ENCODE data around the gene TIE1.

Gene TIE1

DNA sequence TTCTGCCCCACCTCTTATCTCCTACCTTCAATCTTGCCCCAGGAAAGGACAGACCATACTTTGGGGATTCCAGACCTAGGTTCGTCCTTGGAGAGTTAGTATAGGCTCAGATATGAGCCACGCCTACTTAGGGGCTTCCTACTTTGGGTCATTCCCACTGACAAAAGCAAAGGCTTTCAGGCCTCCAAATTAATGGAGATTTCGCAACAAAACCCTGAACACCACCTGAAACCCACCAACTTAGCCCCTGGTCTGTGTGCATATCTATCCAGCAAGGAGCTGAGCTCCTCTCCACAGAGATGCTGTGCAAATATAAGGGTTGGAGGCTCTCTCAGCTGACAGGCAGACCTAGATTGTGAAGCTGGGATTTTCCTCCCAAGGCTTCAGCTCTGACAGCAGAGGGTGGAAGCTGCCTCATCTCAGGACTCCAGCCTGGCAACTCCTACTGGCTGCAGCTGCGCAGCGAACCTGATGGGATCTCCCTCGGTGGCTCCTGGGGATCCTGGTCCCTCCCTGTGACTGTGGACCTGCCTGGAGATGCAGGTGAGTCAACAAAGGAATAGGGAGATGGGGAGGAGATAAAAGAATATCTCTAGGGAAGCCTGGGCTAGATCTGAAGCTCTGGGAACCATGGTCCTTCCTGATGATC lies 38.9 kb downstream of the TIE1 start:
- H3K27ac ChIP-seq: no peak overlapping the region
- no peak overlapping the region for H3K4me3 ChIP-seq
- no peak overlapping the region for H3K9ac ChIP-seq (ENCODE audit: insufficient read length)
- no peak for DNase-seq (ENCODE audit: low read depth, low spot score)
- TF ChIP-seq FOXP2 (optimal IDR thresholded peaks at IDR 0.05; ENCODE audit: control extremely low read depth, extremely low read length, insufficient read depth): no peak
- no peak for TF ChIP-seq POLR2AphosphoS5 (IDR thresholded peaks at IDR 0.05; ENCODE audit: borderline replicate concordance, low read depth, low read length)
- no peak for TF ChIP-seq EZH2 (IDR thresholded peaks at IDR 0.05)
- H3K9me3 ChIP-seq (ENCODE audit: low read depth, low read length): no peaks in the 10 kb centered on the region
- no peaks in the 10 kb centered on the region for H3K36me3 ChIP-seq (ENCODE audit: insufficient read depth, low read length)

DNA sequence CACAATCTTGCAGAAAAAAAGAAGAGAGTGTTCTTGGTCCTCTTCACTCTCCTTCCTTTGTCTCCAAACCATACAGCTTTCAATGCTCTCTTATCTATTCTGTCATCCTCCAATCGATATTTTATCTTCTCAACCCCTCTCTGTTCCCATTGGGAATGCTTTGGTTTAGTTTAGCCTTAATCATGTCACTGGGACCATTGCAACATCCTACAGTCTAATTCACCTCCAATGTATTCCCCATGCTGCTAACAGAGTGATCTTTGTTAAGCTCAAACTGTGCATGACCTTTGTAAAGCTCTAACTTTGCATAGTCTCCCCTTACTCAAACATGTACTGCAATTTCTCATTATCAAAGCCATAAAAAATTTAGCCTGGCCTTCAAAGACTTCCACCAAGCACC lies 39.8 kb downstream of the TIE1 start:
- no peaks in the 10 kb centered on the region for H3K36me3 ChIP-seq (ENCODE audit: insufficient read depth, low read length)
- no peak for DNase-seq (ENCODE audit: low read depth, low spot score)
- no peak for TF ChIP-seq FOXP2 (optimal IDR thresholded peaks at IDR 0.05; ENCODE audit: control extremely low read depth, extremely low read length, insufficient read depth)
- TF ChIP-seq EZH2 (IDR thresholded peaks at IDR 0.05): no peak
- TF ChIP-seq POLR2AphosphoS5 (IDR thresholded peaks at IDR 0.05; ENCODE audit: borderline replicate concordance, low read depth, low read length): no peak
- H3K27ac ChIP-seq: no peak overlapping the region
- H3K9ac ChIP-seq (ENCODE audit: insufficient read length): no peak overlapping the region
- H3K4me3 ChIP-seq: no peak overlapping the region
- no peaks in the 10 kb centered on the region for H3K9me3 ChIP-seq (ENCODE audit: low read depth, low read length)

DNA sequence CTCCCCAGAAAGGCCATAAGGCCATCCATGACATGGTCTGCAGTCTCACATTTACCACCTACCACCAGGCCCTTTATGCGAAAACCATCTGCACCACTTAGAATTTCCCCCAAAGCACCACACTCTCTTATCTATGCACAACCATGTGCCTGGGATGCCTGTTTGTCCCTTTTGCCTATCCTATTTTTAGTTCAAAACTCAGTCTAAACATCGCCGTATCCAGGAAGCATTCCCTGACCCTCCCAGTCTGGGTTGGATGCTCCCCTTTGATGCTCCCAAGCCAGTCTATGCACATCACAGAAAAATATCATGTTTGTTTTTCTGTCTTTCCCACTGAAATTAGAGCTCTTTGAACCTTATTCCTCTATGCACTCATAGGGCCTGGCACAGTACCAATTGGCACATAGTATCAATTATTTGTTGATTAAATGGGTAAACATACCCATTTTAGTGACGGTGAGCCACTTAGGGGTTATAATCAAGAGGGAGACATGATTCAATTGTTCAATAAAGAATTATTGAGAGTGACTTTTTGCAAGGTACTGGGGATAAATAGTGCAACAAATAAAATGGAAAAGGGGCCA lies 43.6 kb downstream of the TIE1 start:
- H3K4me3 ChIP-seq: no peak overlapping the region
- H3K9me3 ChIP-seq (ENCODE audit: low read depth, low read length): no peaks in the 10 kb centered on the region
- TF ChIP-seq FOXP2 (optimal IDR thresholded peaks at IDR 0.05; ENCODE audit: control extremely low read depth, extremely low read length, insufficient read depth): no peak
- no peak for TF ChIP-seq EZH2 (IDR thresholded peaks at IDR 0.05)
- TF ChIP-seq POLR2AphosphoS5 (IDR thresholded peaks at IDR 0.05; ENCODE audit: borderline replicate concordance, low read depth, low read length): no peak
- H3K9ac ChIP-seq (ENCODE audit: insufficient read length): no peak overlapping the region
- H3K27ac ChIP-seq: no peak overlapping the region
- H3K36me3 ChIP-seq (ENCODE audit: insufficient read depth, low read length): no peaks in the 10 kb centered on the region
- no peak for DNase-seq (ENCODE audit: low read depth, low spot score)

DNA sequence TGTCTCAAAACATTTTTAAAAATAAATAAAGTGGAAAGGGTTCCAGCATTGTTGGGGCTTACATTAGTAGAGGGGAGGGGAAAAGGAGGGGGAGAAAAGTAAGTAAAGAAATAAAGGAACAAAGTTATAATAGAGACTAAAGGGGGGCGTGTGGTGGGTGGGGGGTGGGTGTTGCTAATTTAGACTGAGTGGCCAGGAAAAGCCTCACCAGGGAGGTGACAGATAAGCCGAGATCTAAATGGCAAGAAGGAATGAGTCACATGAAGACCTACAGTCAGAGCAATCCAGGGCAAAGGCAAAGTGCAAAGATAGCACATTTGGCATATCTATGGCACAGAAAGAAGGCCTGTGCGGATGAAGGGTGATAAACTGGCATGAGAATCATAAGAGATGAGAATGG lies 44.3 kb downstream of the TIE1 start:
- DNase-seq (ENCODE audit: low read depth, low spot score): no peak
- H3K36me3 ChIP-seq (ENCODE audit: insufficient read depth, low read length): no peaks in the 10 kb centered on the region
- no peak for TF ChIP-seq FOXP2 (optimal IDR thresholded peaks at IDR 0.05; ENCODE audit: control extremely low read depth, extremely low read length, insufficient read depth)
- TF ChIP-seq EZH2 (IDR thresholded peaks at IDR 0.05): no peak
- TF ChIP-seq POLR2AphosphoS5 (IDR thresholded peaks at IDR 0.05; ENCODE audit: borderline replicate concordance, low read depth, low read length): no peak
- H3K9me3 ChIP-seq (ENCODE audit: low read depth, low read length): no peaks in the 10 kb centered on the region
- H3K27ac ChIP-seq: no peak overlapping the region
- no peak overlapping the region for H3K4me3 ChIP-seq
- no peak overlapping the region for H3K9ac ChIP-seq (ENCODE audit: insufficient read length)

DNA sequence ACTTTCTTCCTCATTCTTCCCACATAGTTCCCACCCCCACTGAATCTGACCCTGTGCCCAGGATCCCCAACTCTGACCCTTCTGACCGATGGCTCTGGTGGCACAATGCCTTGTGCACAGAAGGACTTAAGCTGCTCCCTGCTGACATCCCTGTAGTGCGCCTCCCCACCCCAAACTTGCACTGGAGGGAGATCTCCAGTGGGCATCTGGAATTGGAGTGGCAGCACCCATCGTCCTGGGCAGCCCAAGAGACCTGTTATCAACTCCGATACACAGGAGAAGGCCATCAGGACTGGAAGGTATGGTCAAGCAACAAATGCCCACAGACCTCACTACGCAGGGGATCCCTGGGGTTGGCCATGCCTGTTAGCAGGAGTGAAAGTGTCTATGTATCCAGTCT lies 45.9 kb downstream of the TIE1 start:
- no peak for TF ChIP-seq FOXP2 (optimal IDR thresholded peaks at IDR 0.05; ENCODE audit: control extremely low read depth, extremely low read length, insufficient read depth)
- Histone ChIP-seq H3K9ac (ENCODE audit: insufficient read length) (no peak overlapping the region), H3K9me3 (ENCODE audit: low read depth, low read length) (no peaks in the 10 kb centered on the region), H3K27ac (no peak overlapping the region), H3K36me3 (ENCODE audit: insufficient read depth, low read length) (no peaks in the 10 kb centered on the region), H3K4me3 (no peak overlapping the region)
- DNase-seq (ENCODE audit: low read depth, low spot score): no peak

DNA sequence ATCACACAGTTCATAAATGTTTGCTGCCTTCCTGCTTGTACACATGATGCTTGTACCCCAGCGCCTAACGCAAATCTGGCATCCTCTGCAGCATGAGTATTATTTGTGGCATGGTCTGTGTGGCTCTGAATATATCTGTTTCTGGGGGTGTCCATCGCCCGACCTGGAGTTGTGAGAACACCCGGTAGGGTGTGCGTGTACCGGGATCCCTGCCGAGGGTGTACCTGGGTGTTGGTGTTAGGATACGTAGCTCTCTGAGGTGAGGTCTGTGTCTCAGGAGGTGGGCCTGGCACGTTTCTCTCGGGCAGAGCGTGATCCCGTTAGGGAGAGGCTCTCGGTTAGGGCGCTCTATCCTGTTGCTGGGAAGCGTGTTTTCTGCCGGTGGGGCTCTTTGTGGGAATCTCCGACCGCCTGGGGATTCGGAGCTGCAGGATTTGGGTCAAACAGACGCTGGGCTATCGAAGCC lies 47.6 kb downstream of the TIE1 start:
- H3K9ac ChIP-seq (ENCODE audit: insufficient read length): no peak overlapping the region
- H3K4me3 ChIP-seq: no peak overlapping the region
- no peak overlapping the region for H3K27ac ChIP-seq
- H3K9me3 ChIP-seq (ENCODE audit: low read depth, low read length): no peaks in the 10 kb centered on the region
- DNase-seq (ENCODE audit: low read depth, low spot score): no peak
- TF ChIP-seq POLR2AphosphoS5 (IDR thresholded peaks at IDR 0.05; ENCODE audit: borderline replicate concordance, low read depth, low read length): no peak
- no peak for TF ChIP-seq EZH2 (IDR thresholded peaks at IDR 0.05)
- TF ChIP-seq FOXP2 (optimal IDR thresholded peaks at IDR 0.05; ENCODE audit: control extremely low read depth, extremely low read length, insufficient read depth): no peak
- no peaks in the 10 kb centered on the region for H3K36me3 ChIP-seq (ENCODE audit: insufficient read depth, low read length)

DNA sequence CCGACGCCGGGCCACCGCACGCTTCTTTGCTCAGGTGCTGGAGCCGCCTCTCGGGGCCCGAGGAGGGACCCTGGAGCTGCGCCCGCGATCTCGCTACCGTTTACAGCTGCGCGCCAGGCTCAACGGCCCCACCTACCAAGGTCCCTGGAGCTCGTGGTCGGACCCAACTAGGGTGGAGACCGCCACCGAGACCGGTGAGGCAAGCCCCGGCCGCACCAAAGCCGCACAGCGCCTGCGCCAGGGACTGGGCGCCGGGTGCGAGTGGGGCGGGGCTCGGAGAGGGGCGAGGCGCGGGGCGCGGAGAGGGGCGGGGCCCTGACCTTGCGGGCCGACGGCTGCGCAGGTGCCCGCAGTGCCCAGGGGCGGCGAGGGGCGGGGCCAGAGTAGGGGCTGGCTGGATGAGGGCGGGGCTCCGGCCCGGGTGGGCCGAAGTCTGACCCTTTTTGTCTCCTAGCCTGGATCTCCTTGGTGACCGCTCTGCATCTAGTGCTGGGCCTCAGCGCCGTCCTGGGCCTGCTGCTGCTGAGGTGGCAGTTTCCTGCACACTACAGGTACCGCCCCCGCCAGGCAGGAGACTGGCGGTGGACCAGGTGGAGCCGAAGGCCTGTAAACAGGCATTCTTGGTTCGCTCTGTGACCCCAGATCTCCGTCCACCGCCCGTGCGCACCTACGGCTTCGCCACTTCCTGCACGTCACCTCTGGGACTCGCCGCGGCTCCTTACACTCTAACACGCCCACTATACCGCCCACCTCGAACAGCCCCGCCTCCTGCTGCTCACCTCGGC lies 48.2 kb downstream of the TIE1 start:
- Histone ChIP-seq H3K9ac (ENCODE audit: insufficient read length) (no peak overlapping the region), H3K27ac (no peak overlapping the region), H3K36me3 (ENCODE audit: insufficient read depth, low read length) (no peaks in the 10 kb centered on the region), H3K4me3 (no peak overlapping the region), H3K9me3 (ENCODE audit: low read depth, low read length) (no peaks in the 10 kb centered on the region)
- TF ChIP-seq POLR2AphosphoS5 (IDR thresholded peaks at IDR 0.05; ENCODE audit: borderline replicate concordance, low read depth, low read length): peak; percentile 65; the same call in 1 of the 2 replicates
- no peak for TF ChIP-seq EZH2 (IDR thresholded peaks at IDR 0.05)
- no peak for DNase-seq (ENCODE audit: low read depth, low spot score)

DNA sequence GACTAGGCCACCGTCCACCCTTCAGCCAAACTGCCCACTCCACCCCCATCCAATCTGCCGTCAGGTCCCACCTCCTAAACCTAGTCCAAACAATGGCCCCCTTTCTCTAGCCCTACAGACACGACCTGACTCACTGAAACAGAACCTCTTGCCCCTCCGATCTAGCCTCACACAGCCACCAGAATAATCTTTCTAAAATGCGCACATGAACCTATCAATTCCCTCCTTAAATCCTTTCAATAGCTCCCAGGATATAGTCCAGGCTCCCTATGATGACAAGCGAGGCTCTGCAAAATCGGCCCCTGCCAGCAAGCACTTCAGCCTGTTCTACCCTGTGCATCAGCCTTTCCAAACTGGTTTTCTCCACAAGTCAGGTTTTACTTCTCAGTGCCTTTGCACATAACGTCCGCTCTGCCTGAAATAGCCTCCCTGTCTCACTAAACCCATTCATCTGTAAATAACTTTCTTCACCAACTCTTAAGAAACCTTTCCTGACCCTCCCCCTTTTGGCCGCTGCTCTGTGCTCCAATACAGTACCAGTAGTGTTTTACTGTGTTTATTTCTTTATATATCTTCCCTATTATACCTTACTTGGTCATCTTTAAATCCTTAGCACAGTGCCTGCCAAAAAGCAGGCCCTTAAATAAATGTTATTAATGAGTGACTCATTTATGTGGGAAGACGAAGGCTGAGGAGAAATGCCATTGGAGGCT lies 49.0 kb downstream of the TIE1 start:
- Histone ChIP-seq H3K4me3 (no peak overlapping the region), H3K36me3 (ENCODE audit: insufficient read depth, low read length) (no peaks in the 10 kb centered on the region), H3K9me3 (ENCODE audit: low read depth, low read length) (no peaks in the 10 kb centered on the region), H3K9ac (ENCODE audit: insufficient read length) (no peak overlapping the region), H3K27ac (no peak overlapping the region)
- TF ChIP-seq EZH2 (IDR thresholded peaks at IDR 0.05) (no peak), POLR2AphosphoS5 (IDR thresholded peaks at IDR 0.05; ENCODE audit: borderline replicate concordance, low read depth, low read length) (no peak), FOXP2 (optimal IDR thresholded peaks at IDR 0.05; ENCODE audit: control extremely low read depth, extremely low read length, insufficient read depth) (no peak)
- no peak for DNase-seq (ENCODE audit: low read depth, low spot score)
